ENCODE results near the gene MARCHF6.

MARCHF6 gene

GRCh38 chr5:10333154-10334006, 20.1 kb upstream of the MARCHF6 start:
- no peak for DNase-seq (ENCODE audit: extremely low read depth, low read depth)
- TF ChIP-seq, protein P1, sequence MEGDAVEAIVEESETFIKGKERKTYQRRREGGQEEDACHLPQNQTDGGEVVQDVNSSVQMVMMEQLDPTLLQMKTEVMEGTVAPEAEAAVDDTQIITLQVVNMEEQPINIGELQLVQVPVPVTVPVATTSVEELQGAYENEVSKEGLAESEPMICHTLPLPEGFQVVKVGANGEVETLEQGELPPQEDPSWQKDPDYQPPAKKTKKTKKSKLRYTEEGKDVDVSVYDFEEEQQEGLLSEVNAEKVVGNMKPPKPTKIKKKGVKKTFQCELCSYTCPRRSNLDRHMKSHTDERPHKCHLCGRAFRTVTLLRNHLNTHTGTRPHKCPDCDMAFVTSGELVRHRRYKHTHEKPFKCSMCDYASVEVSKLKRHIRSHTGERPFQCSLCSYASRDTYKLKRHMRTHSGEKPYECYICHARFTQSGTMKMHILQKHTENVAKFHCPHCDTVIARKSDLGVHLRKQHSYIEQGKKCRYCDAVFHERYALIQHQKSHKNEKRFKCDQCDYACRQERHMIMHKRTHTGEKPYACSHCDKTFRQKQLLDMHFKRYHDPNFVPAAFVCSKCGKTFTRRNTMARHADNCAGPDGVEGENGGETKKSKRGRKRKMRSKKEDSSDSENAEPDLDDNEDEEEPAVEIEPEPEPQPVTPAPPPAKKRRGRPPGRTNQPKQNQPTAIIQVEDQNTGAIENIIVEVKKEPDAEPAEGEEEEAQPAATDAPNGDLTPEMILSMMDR (IDR thresholded peaks at IDR 0.05; ENCODE audit: low read depth, low read length): no peak; the same call in 1 of the 2 replicates

DNA sequence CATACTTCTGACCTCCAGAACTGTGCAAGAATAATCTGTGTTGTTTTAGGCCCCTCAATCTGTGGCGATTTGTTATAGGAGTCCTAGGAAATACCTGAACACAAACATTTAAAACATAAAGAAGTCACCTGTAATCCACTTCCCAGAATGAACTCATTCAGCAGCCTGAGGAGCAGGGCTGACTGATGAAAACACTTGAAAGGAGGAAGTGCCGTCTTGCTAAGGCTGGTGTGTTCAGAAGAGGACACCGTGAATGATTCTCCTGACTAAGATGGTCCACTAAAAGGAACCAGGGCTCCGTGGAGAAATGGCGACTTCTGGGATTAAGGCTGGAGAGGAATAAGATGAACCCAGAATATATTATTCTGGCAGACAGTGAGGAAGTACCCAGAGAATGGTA, 18.7 kb upstream of the MARCHF6 start:
- TF ChIP-seq, protein P1 (IDR thresholded peaks at IDR 0.05; ENCODE audit: low read depth, low read length): no peak
- no peak for DNase-seq (ENCODE audit: extremely low read depth, low read depth)

DNA sequence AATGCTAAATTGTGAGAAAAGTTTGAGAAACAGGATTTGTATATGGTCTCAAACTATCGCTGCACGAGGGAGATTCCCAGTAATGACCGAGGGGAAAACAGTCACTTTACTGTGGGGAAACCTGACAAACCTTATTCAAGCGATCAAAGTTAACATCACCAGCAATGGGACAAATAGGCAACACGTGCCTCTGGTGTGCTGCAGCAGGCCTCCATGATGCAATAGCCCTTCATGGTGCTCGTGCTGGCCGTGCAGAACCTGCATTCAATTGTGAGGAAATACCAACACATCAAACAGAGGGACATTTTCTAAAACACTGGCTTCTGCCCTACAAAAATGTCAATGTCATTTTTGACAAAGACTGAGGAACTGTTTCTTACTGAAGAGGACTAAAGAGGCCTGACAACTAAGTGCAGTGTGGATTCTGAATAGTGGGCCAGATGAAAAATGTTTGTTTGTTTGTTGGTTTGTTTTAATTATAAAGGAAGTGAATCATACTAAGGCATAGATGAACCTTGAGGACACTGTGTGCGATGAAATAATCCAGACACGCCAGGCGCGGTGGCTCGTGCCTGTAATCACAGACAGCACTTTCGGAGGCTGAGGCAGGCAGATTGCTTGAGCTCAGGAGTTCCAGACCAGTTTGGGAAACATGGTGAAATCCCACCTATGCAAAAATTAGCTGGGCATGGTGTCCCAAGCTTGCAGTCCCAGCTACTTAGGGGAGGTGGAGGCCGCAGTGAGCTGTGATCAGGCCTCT, 17.6 kb upstream of the MARCHF6 start:
- TF ChIP-seq, protein P1 (IDR thresholded peaks at IDR 0.05; ENCODE audit: low read depth, low read length): no peak
- no peak for DNase-seq (ENCODE audit: extremely low read depth, low read depth)

DNA sequence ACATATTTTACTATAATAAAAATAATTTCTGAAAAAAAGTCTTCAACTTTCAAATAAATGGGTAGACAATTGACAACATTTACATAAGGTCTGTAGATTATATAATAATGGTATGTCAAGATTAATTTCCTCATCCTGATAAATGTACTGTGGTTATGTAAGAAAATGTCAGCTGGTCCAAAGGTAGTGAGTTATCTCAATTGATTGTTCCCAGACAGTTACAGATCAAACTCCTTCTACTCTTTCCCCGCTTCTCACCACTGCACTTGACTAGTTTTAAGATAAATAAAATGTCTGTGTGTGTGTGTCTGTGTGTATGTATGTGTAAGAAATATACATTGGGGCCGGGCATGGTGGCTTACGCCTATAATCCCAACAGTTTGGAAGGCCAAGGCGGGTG, 16.4 kb upstream of the MARCHF6 start:
- no peak for DNase-seq (ENCODE audit: extremely low read depth, low read depth)
- TF ChIP-seq, protein P1 (IDR thresholded peaks at IDR 0.05; ENCODE audit: low read depth, low read length): no peak

DNA sequence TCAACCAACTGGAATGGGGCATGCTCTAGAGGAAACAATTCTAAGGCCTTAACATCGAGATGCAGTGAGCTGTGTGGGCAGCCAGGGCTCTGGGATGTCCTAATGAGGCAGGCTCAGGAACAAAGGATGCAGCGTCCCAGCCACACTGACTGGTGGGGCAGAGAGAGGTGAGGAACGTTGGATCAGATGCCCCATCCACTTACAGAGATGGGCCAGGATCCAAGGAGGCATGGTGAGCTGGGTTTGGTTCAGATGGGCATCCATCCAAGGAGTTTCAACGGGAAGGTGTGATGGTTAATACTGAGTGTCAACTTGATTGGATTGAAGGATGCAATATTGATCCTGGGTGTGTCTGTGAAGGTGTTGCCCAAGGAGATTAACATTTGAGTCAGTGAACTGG, 15.5 kb upstream of the MARCHF6 start:
- TF ChIP-seq, protein P1 (IDR thresholded peaks at IDR 0.05; ENCODE audit: low read depth, low read length): no peak
- no peak for DNase-seq (ENCODE audit: extremely low read depth, low read depth)

DNA sequence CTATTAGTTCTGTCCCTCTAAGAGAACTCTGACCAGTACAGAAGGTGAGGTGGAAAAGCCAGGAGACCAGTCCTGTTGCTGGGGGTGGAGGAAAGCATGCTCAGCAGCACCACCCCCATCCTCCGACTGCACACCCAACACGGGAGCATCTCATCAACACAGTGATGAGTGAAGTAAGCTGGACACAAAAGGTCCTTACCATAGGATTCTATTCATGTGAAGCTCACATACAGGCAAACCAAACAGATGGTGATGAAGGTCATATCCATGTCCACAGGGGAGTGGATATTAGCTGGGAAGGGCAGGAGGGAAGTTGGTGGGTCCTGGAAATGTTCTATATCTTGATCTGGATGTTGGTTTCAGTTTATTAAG, 14.8 kb upstream of the MARCHF6 start:
- no peak for DNase-seq (ENCODE audit: extremely low read depth, low read depth)
- TF ChIP-seq, protein P1 (IDR thresholded peaks at IDR 0.05; ENCODE audit: low read depth, low read length): no peak
